H9 (cell line): ENCODE measurements around the gene PCSK2. TPM values are rescaled to one million over a fixed set of nuclear protein-coding genes. Genes with fewer than 3 reads are reported as not detected.
A peak's percentile ranks its signal among the peaks of the same experiment; 100 is the strongest.

Experiments
- DNase-seq: peaks from one replicate; pipeline ENCODE4 v3.0.0-alpha.2; 2017
- H2AFZ ChIP-seq: one replicate; pipeline ENCODE4 v1.6.1; 2013; ENCODE audit warnings: mild to moderate bottlenecking, low read length, control low read depth, moderate library complexity
- H2AK5ac ChIP-seq: 2 replicates; pipeline ENCODE4 v1.6.1; 2013; ENCODE audit warnings: low read length, control low read depth, mixed read lengths; ENCODE audit not compliant: insufficient read length
- H2BK120ac ChIP-seq: one replicate; pipeline ENCODE4 v1.6.1; 2013; ENCODE audit warnings: low read depth, mild to moderate bottlenecking, low read length, control low read depth, inconsistent platforms; ENCODE audit not compliant: poor library complexity, severe bottlenecking
- H2BK12ac ChIP-seq: 2 replicates; pipeline ENCODE4 v1.6.1; 2013; ENCODE audit warnings: low read length, control low read depth, mixed read lengths, low read depth; ENCODE audit not compliant: insufficient read length
- H2BK15ac ChIP-seq: 2 replicates; pipeline ENCODE4 v1.6.1; 2013; ENCODE audit warnings: low read depth, low read length, control low read depth
- H2BK20ac ChIP-seq: one replicate; pipeline ENCODE4 v1.6.1; 2013; ENCODE audit warnings: low read depth, mild to moderate bottlenecking, low read length, control low read depth, inconsistent platforms; ENCODE audit not compliant: poor library complexity, severe bottlenecking
- H2BK5ac ChIP-seq: 2 replicates; pipeline ENCODE4 v1.6.1; 2013; ENCODE audit warnings: low read length, control low read depth, mixed read lengths; ENCODE audit not compliant: insufficient read length
- H3K14ac ChIP-seq: 2 replicates; pipeline ENCODE4 v1.6.1; 2013; ENCODE audit warnings: low read length, control low read depth; ENCODE audit not compliant: insufficient read depth
- H3K18ac ChIP-seq: 2 replicates; pipeline ENCODE4 v1.6.1; 2013; ENCODE audit warnings: low read depth, mild to moderate bottlenecking, mixed read lengths, low read length, control low read depth; ENCODE audit not compliant: insufficient read length
- H3K23ac ChIP-seq: 2 replicates; pipeline ENCODE4 v1.6.1; 2013; ENCODE audit warnings: low read length, control low read depth, mixed read lengths, low read depth; ENCODE audit not compliant: insufficient read length
- H3K23me2 ChIP-seq: 2 replicates; pipeline ENCODE4 v1.6.1; 2013; ENCODE audit warnings: low read depth, mild to moderate bottlenecking, mixed read lengths, low read length, control low read depth; ENCODE audit not compliant: insufficient read length, poor library complexity, severe bottlenecking
- H3K27ac ChIP-seq: 2 replicates; pipeline ENCODE4 v1.5.1; 2013; ENCODE audit warnings: low read length, control low read depth, mixed read lengths, low read depth; ENCODE audit not compliant: insufficient read length
- H3K27me3 ChIP-seq: 2 replicates; pipeline ENCODE4 v1.6.1; 2013; ENCODE audit warnings: low read length, control low read depth, inconsistent platforms; ENCODE audit not compliant: insufficient read depth
- H3K4ac ChIP-seq: 2 replicates; pipeline ENCODE4 v1.6.1; 2013; ENCODE audit warnings: low read depth, mild to moderate bottlenecking, control low read depth, inconsistent platforms, low read length, moderate library complexity
- H3K4me1 ChIP-seq: 2 replicates; pipeline ENCODE4 v1.6.1; 2013; ENCODE audit warnings: low read length, control low read depth, inconsistent platforms; ENCODE audit not compliant: insufficient read depth
- H3K4me2 ChIP-seq: 2 replicates; pipeline ENCODE4 v1.6.1; 2013; ENCODE audit warnings: low read length, control low read depth, mixed read lengths; ENCODE audit not compliant: insufficient read length, insufficient read depth
- H3K56ac ChIP-seq: 2 replicates; pipeline ENCODE4 v1.6.1; 2013; ENCODE audit warnings: low read depth, mild to moderate bottlenecking, mixed read lengths, low read length, control low read depth; ENCODE audit not compliant: insufficient read length
- H3K79me1 ChIP-seq: 2 replicates; pipeline ENCODE4 v1.6.1; 2013; ENCODE audit warnings: low read depth, mild to moderate bottlenecking, moderate library complexity, low read length, control low read depth, inconsistent platforms; ENCODE audit not compliant: insufficient read depth, poor library complexity, severe bottlenecking
- H3K79me2 ChIP-seq: 2 replicates; pipeline ENCODE4 v1.6.1; 2013; ENCODE audit warnings: low read length, control low read depth, inconsistent platforms; ENCODE audit not compliant: insufficient read depth
- H3K9ac ChIP-seq: 2 replicates; pipeline ENCODE4 v1.6.1; 2013; ENCODE audit warnings: low read length, control low read depth, mixed read lengths; ENCODE audit not compliant: insufficient read length; ENCODE audit errors: extremely low read depth
- H3K9me3 ChIP-seq: one replicate; pipeline ENCODE4 v1.6.1; 2013; ENCODE audit warnings: low read depth, low read length, inconsistent platforms; ENCODE audit not compliant: control insufficient read depth
- H3T11ph ChIP-seq: one replicate; pipeline ENCODE4 v1.6.1; 2013; ENCODE audit warnings: mild to moderate bottlenecking, low read length, control low read depth, inconsistent platforms
- H4K20me1 ChIP-seq: one replicate; pipeline ENCODE4 v1.6.1; 2013; ENCODE audit not compliant: control insufficient read depth, insufficient read length, insufficient read depth
- H4K5ac ChIP-seq: 2 replicates; pipeline ENCODE4 v1.6.1; 2013; ENCODE audit warnings: low read depth, mild to moderate bottlenecking, mixed read lengths, low read length, control low read depth; ENCODE audit not compliant: insufficient read length
- H4K8ac ChIP-seq: replicated peaks from 2 replicates; pipeline ENCODE4 v1.6.1; 2013; ENCODE audit warnings: low read length, control low read depth, mixed read lengths, low read depth; ENCODE audit not compliant: insufficient read length
- H4K91ac ChIP-seq: 2 replicates; pipeline ENCODE4 v1.6.1; 2013; ENCODE audit warnings: low read depth, mild to moderate bottlenecking, moderate library complexity, mixed read lengths, low read length, control low read depth; ENCODE audit not compliant: insufficient read length
- H3K27ac Mint-ChIP-seq, 3 experiments: 2 replicates in 2 of 3; 3 replicates in 1 of 3; pipeline ENCODE4 v1.8.0; 2020 to 2021; ENCODE audit warnings: mixed read lengths in 3 of 3, mild to moderate bottlenecking in 1 of 3, moderate library complexity in 1 of 3
- H3K27me3 Mint-ChIP-seq: 2 replicates; pipeline ENCODE4 v1.8.0; 2021; ENCODE audit warnings: low read depth, mild to moderate bottlenecking, moderate library complexity, mixed read lengths
- H3K36me3 Mint-ChIP-seq, 3 experiments: 2 replicates in 2 of 3; 3 replicates in 1 of 3; pipeline ENCODE4 v1.8.0; 2020 to 2021; ENCODE audit warnings: low read depth in 3 of 3, mixed read lengths in 3 of 3; ENCODE audit not compliant: insufficient read depth in 1 of 3
- H3K4me1 Mint-ChIP-seq, 2 experiments: 2 replicates each; pipeline ENCODE4 v1.8.0; 2020; ENCODE audit warnings: mixed read lengths in 2 of 2
- H3K4me3 Mint-ChIP-seq, 2 experiments: 2 replicates in 1 of 2; 3 replicates in 1 of 2; pipeline ENCODE4 v1.8.0; 2020 to 2021; ENCODE audit warnings: mild to moderate bottlenecking in 2 of 2, mixed read lengths in 2 of 2, moderate library complexity in 1 of 2
- H3K9me3 Mint-ChIP-seq, 2 experiments: 2 replicates in 1 of 2; 3 replicates in 1 of 2; pipeline ENCODE4 v1.8.0; 2020; ENCODE audit warnings: mild to moderate bottlenecking in 2 of 2, mixed read lengths in 2 of 2, moderate library complexity in 1 of 2
- WGBS: extraction: QIAGEN DNeasy Blood & Tissue Kit; methylation state at CpG from one replicate; pipeline ENCODE4 v1.1.7; 2013; ENCODE audit warnings: missing lambda C conversion rate, low lambda C conversion rate, mixed read lengths; ENCODE audit not compliant: insufficient read length; ENCODE audit errors: extremely low coverage; 5-methylcytosine and 5-hydroxymethylcytosine counted together
- total RNA-seq: library from RNA; stranded (reverse); gene quantifications from 2 replicates; pipeline ENCODE4 v1.2.1, GENCODE V29; 2021
- TF ChIP-seq, protein P1 (sequence below): fragments of 200-600 bp; sonication (generic); conservative IDR thresholded peaks from 3 replicates; pipeline ENCODE4 v1.8.0; 2021; ENCODE audit warnings: antibody characterized with exemption, mild to moderate bottlenecking

PCSK2 gene
- total RNA-seq, 1 experiment from 2014 or later = 2.8 TPM

DNA sequence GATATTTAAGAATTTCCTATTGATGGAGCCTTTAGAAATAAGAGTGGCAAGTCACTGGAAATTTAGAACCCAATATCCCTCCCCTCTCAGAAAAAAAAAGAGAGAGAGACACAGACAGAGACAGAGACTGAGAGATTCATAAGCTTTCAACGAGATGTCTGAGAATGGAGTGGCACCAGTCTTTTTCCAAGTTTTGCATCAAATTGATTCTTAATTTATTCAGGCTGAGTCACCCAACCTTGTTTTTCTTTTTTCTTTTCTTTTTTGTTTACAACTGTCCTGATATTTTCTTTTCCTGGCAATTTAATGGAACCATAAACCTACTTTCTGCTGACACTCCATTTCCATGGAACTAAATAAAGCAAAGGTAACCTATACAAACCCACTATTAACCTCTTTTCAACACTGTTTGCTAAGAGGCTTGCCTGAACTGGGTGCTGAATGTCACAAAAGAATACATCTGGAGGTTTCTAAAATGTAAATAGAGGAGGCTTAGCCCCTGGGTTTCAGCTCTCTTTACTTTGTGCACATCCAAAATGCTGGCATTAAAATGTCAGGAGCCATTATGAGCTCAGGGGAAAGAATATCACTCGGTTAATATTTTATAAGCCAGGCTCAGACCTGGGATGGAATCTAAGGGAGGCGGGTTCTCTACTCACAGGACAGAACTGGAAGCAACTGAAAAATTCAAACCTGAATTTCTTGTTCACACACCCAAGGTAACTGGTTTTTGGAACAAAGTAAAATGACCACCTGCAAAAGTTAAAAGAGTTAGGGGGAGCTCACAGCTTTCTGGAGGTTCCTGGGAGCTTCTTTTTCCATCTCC, 203.5 kb downstream of the PCSK2 start:
- H3K4me1 Mint-ChIP-seq = peaks cover 16 to 23% of the 10 kb centered on the region in 2 experiments
- no peak overlapping the region for H4K91ac ChIP-seq
- no peaks in the 10 kb centered on the region for H3K79me2 ChIP-seq
- no CpG with 5 or more reads among the region's 3 CpGs for WGBS
- peak overlapping the region in 1 of 3 experiments; percentile 31; a peak in 2 of 7 replicates for H3K27ac Mint-ChIP-seq
- no peak overlapping the region for H3K4ac ChIP-seq
- H3K27ac ChIP-seq = no peak overlapping the region
- H3K56ac ChIP-seq = no peak overlapping the region
- H3K36me3 Mint-ChIP-seq = no peaks in the 10 kb centered on the region; a peak in 1 of 7 replicates
- TF ChIP-seq, protein P1, sequence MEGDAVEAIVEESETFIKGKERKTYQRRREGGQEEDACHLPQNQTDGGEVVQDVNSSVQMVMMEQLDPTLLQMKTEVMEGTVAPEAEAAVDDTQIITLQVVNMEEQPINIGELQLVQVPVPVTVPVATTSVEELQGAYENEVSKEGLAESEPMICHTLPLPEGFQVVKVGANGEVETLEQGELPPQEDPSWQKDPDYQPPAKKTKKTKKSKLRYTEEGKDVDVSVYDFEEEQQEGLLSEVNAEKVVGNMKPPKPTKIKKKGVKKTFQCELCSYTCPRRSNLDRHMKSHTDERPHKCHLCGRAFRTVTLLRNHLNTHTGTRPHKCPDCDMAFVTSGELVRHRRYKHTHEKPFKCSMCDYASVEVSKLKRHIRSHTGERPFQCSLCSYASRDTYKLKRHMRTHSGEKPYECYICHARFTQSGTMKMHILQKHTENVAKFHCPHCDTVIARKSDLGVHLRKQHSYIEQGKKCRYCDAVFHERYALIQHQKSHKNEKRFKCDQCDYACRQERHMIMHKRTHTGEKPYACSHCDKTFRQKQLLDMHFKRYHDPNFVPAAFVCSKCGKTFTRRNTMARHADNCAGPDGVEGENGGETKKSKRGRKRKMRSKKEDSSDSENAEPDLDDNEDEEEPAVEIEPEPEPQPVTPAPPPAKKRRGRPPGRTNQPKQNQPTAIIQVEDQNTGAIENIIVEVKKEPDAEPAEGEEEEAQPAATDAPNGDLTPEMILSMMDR = no peak
- H3K79me1 ChIP-seq = no peaks in the 10 kb centered on the region
- no peak overlapping the region for H3T11ph ChIP-seq
- H2BK20ac ChIP-seq = no peak overlapping the region
- no peak overlapping the region for H2BK12ac ChIP-seq
- H3K9ac ChIP-seq = no peak overlapping the region
- H2AK5ac ChIP-seq = no peak overlapping the region
- no peak overlapping the region for H4K5ac ChIP-seq
- DNase-seq = no peak
- no peak overlapping the region for H3K18ac ChIP-seq
- H2BK120ac ChIP-seq = no peak overlapping the region
- H4K8ac ChIP-seq = no peak overlapping the region
- H3K4me2 ChIP-seq = no peak overlapping the region
- H3K27me3 Mint-ChIP-seq = peaks cover 2% of the 10 kb centered on the region
- no peaks in the 10 kb centered on the region; the same call in 1 of the 2 replicates for H3K4me1 ChIP-seq
- no peaks in the 10 kb centered on the region for H3K9me3 Mint-ChIP-seq
- no peaks in the 10 kb centered on the region for H3K23me2 ChIP-seq
- H2BK15ac ChIP-seq = no peak overlapping the region
- no peak overlapping the region for H2AFZ ChIP-seq
- H4K20me1 ChIP-seq = no peaks in the 10 kb centered on the region
- H3K4me3 Mint-ChIP-seq = no peak overlapping the region
- H3K23ac ChIP-seq = no peak overlapping the region
- H3K9me3 ChIP-seq = no peaks in the 10 kb centered on the region
- H3K27me3 ChIP-seq = no peaks in the 10 kb centered on the region
- no peak overlapping the region for H3K14ac ChIP-seq
- no peak overlapping the region for H2BK5ac ChIP-seq
